GM10266 (cell line): Measurements from ENCODE around the gene KRTAP5-5.

Source experiments
- DNase-seq: peaks from one replicate; pipeline ENCODE4 v3.0.0; 2012; ENCODE audit errors: extremely low spot score
- TF ChIP-seq, protein P1 (sequence below): IDR thresholded peaks from 2 replicates; pipeline ENCODE4 v1.5.1; 2012; ENCODE audit warnings: mild to moderate bottlenecking, low read depth; ENCODE audit not compliant: control insufficient read depth, insufficient read depth; ENCODE audit errors: missing control alignments

KRTAP5-5 gene

DNA sequence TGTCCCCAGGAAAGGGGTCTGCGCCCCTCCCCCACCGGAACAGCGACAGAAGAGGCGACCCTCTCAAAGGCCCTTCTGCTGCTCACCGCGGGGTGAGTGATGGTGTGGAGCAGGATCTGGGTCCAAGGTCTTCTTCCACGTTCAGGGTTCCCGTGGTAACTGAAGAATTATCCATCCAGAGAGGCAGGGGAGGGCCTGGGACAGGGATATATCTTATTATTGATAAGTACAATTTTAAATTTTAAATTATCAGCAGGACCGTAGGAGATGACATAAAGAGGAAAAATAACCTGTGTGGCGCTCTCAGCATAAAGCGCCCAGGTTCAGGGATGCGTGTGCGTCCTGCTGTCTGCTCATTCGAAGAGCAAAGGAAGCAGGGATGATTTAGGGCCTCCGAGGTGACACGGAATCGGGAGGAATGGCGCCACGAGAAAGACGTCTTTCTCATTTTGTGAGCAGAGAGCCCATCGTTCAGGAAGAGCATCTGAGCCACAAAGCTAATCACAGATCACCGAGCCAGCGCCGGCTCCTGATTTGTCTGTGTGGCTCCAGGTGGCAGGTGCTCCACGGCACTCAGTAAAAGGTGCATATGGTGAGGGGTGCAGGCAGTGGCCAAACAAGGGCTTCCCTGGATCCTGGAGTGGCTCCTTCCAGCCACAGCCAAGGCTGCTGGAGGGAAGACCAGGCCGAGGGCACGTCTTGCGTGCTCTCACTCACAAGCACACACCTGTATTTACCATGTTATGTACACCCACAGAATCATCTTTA is 19.3 kb downstream of the KRTAP5-5 start:
- TF ChIP-seq, protein P1, sequence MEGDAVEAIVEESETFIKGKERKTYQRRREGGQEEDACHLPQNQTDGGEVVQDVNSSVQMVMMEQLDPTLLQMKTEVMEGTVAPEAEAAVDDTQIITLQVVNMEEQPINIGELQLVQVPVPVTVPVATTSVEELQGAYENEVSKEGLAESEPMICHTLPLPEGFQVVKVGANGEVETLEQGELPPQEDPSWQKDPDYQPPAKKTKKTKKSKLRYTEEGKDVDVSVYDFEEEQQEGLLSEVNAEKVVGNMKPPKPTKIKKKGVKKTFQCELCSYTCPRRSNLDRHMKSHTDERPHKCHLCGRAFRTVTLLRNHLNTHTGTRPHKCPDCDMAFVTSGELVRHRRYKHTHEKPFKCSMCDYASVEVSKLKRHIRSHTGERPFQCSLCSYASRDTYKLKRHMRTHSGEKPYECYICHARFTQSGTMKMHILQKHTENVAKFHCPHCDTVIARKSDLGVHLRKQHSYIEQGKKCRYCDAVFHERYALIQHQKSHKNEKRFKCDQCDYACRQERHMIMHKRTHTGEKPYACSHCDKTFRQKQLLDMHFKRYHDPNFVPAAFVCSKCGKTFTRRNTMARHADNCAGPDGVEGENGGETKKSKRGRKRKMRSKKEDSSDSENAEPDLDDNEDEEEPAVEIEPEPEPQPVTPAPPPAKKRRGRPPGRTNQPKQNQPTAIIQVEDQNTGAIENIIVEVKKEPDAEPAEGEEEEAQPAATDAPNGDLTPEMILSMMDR = no peak
- no peak for DNase-seq

DNA sequence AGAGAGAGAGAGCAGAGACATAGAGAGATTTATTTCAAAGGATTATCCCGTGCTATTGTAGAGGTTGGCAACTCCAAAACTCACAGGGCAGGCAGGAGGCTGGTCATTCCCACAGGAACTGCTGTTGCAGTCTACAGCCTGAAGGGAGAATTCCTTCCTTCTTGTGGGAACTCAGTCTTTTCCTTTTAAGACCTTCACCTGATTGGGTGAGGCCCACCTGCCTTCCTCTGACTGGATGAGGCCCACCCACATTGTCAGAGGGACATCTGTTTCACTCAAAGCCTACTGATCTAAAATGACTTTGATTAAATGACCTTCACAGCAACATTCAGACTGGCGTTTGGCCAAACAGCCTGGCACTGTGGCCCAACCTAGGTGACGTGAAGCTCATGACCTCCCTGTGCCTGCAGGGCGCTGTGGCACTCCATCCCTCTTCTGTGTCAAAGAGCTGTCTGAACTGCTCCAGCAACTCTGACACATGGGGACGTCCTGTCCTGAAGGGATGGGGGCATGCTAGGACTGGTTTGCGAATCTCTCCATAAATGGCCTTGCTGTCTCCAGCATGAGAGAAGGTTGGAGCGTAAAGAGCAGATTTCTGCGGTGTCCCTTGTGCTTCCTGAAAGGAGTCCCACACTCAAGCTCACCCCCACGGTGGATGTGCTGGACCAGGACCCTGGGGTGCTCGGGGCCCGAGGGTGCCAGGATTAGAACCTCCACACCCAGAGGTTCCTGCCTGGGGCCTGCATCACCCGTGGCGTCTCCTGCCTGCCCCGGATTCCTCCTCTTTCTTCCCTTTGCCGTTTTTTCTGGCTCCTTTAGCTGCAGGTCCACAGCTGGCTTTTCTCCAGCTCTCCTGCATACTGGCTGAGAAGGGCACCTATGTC is 20.7 kb downstream of the KRTAP5-5 start:
- no peak for DNase-seq
- TF ChIP-seq, protein P1 = no peak

DNA sequence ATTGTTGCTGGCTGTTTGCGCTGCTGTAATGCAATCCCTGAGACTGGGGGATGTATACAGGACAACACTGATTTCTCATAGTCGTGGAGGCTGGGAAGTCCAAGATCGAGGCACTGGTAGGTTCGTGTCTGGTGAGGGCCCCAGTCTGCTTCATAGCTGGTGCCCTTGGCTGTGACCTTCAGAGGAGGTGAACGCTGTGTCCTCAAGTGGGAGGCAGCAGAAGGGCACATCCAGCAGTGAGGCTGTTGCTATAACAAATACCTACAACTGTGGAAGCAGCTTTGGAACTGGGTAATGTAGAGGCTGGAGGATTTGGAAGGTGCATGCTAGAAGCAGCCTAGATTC is 21.3 kb downstream of the KRTAP5-5 start:
- no peak for DNase-seq
- TF ChIP-seq, protein P1 = no peak

DNA sequence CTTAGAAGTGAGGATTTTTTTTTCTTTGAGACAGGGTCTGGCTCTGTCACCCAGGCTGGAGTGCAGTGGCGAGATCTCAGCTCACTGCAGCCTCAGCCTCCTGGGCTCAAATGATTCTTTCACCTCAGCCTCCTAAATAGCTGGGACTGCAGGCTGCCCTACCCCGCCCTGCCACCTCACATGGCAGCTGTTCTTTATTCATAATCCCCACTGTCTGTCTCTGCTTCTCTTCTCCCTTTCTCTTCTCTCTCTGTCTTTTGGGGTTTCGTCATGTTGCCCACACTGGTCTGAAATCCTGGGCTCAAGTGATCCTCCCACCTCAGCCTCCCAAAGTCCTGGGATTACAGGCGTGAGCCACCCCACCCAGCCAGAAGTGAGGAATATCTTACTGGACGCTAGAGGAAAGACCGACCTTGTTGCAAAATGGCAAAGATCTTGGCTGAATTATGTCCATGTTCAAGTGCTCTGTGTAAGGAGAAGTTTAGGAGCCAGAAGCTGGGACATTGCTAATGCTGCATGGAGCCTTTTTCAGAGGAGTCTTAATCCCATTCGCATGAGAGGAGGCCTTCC is 21.9 kb downstream of the KRTAP5-5 start:
- TF ChIP-seq, protein P1 = no peak
- DNase-seq = no peak

DNA sequence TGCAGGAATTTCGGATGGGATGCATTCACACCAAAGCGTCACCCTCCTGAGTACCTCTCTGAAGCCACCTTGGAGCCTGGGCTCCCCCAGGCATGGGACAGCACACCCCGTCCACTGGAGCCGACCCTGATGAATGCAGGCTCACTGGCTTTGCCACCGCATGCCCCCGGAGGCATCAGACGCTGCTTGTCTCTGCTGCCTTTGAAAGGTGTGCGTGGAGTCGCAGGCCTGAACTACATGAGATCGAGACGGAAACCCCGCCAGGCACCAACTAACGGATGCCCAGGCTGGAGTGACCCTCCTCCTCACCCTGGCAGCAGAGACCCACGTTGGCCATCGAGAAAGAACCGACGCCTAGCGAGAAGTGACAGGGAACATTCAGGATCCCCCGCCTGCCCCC is 22.5 kb downstream of the KRTAP5-5 start:
- TF ChIP-seq, protein P1 = no peak
- no peak for DNase-seq

DNA sequence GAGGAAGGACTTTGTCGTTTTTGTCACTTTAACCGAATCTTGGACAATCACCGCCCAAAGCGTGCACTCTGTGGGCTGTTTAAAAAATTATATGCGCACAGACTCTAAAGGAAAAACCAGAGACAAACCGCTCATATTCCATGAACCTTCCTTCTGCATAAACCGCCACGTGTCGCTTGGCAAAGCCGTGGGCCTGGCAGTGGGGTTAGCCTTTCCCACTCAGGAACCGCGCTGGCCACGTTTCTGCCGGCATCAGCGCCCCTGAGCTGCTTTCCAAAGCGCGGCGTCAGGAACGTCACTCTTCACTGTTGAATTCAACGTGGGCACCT is 22.8 kb downstream of the KRTAP5-5 start:
- TF ChIP-seq, protein P1 = peak; percentile 7
- no peak for DNase-seq
